OCI-LY1 (cell line): ENCODE measurements around the gene LARP4B.

Experiments used
- H2AFZ ChIP-seq: fragments of 200-600 bp; sonication (generic), shearing (Covaris generic); 2 replicates; pipeline ENCODE4 v1.6.0; 2014; ENCODE audit warnings: antibody characterized with exemption, mild to moderate bottlenecking, low read length
- H3F3A ChIP-seq: fragments of 200-600 bp; sonication (generic), shearing (Covaris generic); 2 replicates; pipeline ENCODE4 v1.6.0; 2014; ENCODE audit warnings: mild to moderate bottlenecking, antibody characterized with exemption, low read length, moderate library complexity; ENCODE audit not compliant: insufficient read depth
- H3K27ac ChIP-seq: fragments of 200-600 bp; sonication (generic); 2 replicates; pipeline ENCODE4 v1.5.1; 2014; ENCODE audit warnings: low read length, mixed run types, mild to moderate bottlenecking, low read depth; ENCODE audit not compliant: poor library complexity, severe bottlenecking
- H3K27me3 ChIP-seq: fragments of 200-600 bp; sonication (generic); 2 replicates; pipeline ENCODE4 v1.6.0; 2014; ENCODE audit warnings: antibody characterized with exemption, mild to moderate bottlenecking, low read length, moderate library complexity; ENCODE audit not compliant: insufficient read depth
- H3K36me3 ChIP-seq: fragments of 200-600 bp; sonication (generic); 2 replicates; pipeline ENCODE4 v1.6.1; 2014; ENCODE audit warnings: mild to moderate bottlenecking, antibody characterized with exemption, low read length, moderate library complexity, mixed read lengths; ENCODE audit not compliant: insufficient read depth
- H3K4me1 ChIP-seq: fragments of 200-600 bp; sonication (generic); 2 replicates; pipeline ENCODE4 v1.5.1; 2014; ENCODE audit warnings: mild to moderate bottlenecking, low read length, moderate library complexity; ENCODE audit not compliant: insufficient read depth, severe bottlenecking
- H3K4me2 ChIP-seq: fragments of 200-600 bp; sonication (generic), shearing (Covaris generic); 2 replicates; pipeline ENCODE4 v1.6.1; 2014; ENCODE audit warnings: low read length
- H3K4me3 ChIP-seq: fragments of 200-600 bp; sonication (generic); 2 replicates; pipeline ENCODE4 v1.5.1; 2014; ENCODE audit warnings: low read length, low read depth, mild to moderate bottlenecking, mixed read lengths; ENCODE audit not compliant: poor library complexity, severe bottlenecking
- H3K79me2 ChIP-seq: fragments of 200-600 bp; shearing (Covaris generic); 2 replicates; pipeline ENCODE4 v1.6.1; 2016; ENCODE audit warnings: mixed run types, low read length, mixed read lengths; ENCODE audit not compliant: insufficient read depth
- H3K9ac ChIP-seq: fragments of 200-600 bp; sonication (generic), shearing (Covaris generic); 2 replicates; pipeline ENCODE4 v1.6.1; 2014; ENCODE audit warnings: mild to moderate bottlenecking, low read length, mixed read lengths
- H3K9me2 ChIP-seq: fragments of 200-600 bp; sonication (generic), shearing (Covaris generic); 2 replicates; pipeline ENCODE4 v1.6.1; 2014; ENCODE audit warnings: low read depth, mild to moderate bottlenecking, low read length, mixed read lengths
- H3K9me3 ChIP-seq: fragments of 200-600 bp; shearing (Covaris generic); 2 replicates; pipeline ENCODE4 v1.6.1; 2014; ENCODE audit warnings: low read length, mixed read lengths
- H4K20me1 ChIP-seq: fragments of 200-600 bp; sonication (generic), shearing (Covaris generic); 2 replicates; pipeline ENCODE4 v1.6.0; 2016; ENCODE audit warnings: mild to moderate bottlenecking, low read length; ENCODE audit not compliant: insufficient read depth
- CTCF ChIP-seq: fragments of 200-600 bp; sonication (generic), shearing (Covaris generic); IDR thresholded peaks from 2 replicates; pipeline ENCODE4 v1.5.1; 2017; ENCODE audit warnings: mild to moderate bottlenecking, antibody characterized with exemption, low read length, moderate library complexity, mixed read lengths
- EZH2 ChIP-seq: fragments of 200-600 bp; sonication (generic), shearing (Covaris generic); IDR thresholded peaks from 2 replicates; pipeline ENCODE4 v1.8.0; 2017; ENCODE audit warnings: borderline replicate concordance, mixed run types, mild to moderate bottlenecking, antibody characterized with exemption, low read length, moderate library complexity, mixed read lengths

The LARP4B gene

DNA sequence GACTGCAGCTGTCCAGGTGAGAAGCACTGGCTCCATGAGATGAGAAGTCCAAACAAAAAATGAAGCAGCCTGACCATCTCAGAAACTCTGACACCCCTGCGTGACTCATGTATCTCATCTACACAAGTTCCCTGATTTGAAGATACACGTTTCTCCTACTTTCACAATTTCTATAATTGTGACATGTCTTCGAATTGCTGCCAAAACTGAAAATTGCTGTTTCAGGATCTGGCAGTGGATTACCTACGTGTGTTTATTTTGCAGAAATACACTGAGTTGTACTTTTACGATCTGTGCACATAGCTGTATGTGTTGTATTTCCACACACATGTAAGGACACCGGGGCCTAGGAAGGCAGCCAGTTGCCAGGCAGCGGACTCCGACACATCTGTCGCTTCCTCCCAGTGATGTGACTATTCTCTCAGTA, 53.2 kb downstream of the LARP4B start:
- Histone ChIP-seq H4K20me1 (no peaks in the 10 kb centered on the region), H2AFZ (no peak overlapping the region), H3K4me1 (no peaks in the 10 kb centered on the region), H3K27ac (no peak overlapping the region), H3K9me3 (no peaks in the 10 kb centered on the region), H3K27me3 (no peaks in the 10 kb centered on the region), H3K9me2 (no peaks in the 10 kb centered on the region), H3K36me3 (peaks cover 77% of the 10 kb centered on the region), H3K79me2 (no peaks in the 10 kb centered on the region; the same call in 1 of the 2 replicates), H3K4me3 (no peak overlapping the region), H3F3A (no peaks in the 10 kb centered on the region; the same call in 1 of the 2 replicates), H3K9ac (no peak overlapping the region), H3K4me2 (no peak overlapping the region)
- TF ChIP-seq CTCF (no peak), EZH2 (no peak)

DNA sequence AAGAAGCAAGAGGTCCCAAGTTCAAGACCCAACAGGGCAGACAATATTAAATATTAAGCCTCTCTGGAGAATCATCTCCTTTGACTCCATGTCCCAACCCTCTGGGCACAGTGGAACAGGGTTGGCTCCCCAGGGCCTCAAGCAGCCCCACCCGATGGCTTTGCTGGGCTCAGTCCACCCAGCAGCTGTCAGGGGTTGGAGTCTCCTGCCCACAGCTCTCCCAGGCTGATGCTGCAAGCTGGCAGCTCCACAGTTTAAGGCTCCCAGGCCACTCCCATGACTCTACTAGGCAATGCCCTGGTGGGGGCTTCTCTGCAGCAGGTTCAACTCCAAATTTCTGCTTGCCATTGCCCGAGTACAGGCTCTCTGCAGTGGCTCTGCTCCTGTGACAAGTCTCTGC, 55.1 kb downstream of the LARP4B start:
- Histone ChIP-seq H3K4me3 (no peak overlapping the region), H4K20me1 (no peaks in the 10 kb centered on the region), H3K9me2 (no peaks in the 10 kb centered on the region), H3K9me3 (no peaks in the 10 kb centered on the region), H3K27me3 (no peaks in the 10 kb centered on the region), H3K79me2 (no peaks in the 10 kb centered on the region; the same call in 1 of the 2 replicates), H3F3A (no peaks in the 10 kb centered on the region; the same call in 1 of the 2 replicates), H3K27ac (no peak overlapping the region), H3K9ac (no peak overlapping the region), H3K36me3 (peaks cover 75% of the 10 kb centered on the region), H3K4me1 (no peaks in the 10 kb centered on the region), H2AFZ (no peak overlapping the region), H3K4me2 (no peak overlapping the region)
- TF ChIP-seq CTCF (no peak), EZH2 (no peak)

DNA sequence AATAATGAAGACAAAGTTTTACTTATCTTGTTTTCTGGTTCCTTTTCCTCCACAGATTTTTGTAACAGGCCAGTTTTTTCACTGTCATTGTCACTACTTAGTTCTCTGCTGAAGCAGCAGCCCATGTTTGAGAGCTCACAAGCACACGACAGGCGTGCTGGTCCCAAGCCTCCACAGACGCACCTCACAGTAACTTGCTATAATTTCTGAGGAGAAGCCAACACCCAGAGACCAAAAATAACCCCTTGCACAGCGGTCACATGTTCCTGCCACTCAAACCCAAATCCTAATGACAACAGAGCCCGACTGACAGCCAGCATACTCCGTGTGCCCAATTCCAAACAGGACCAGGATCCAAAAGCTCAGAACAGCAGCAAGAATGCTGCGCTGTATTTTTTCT, 58.5 kb downstream of the LARP4B start:
- Histone ChIP-seq H3K9ac (no peak overlapping the region), H3K4me2 (no peak overlapping the region), H3K9me3 (no peaks in the 10 kb centered on the region), H3K4me1 (no peaks in the 10 kb centered on the region), H3F3A (no peaks in the 10 kb centered on the region; the same call in 1 of the 2 replicates), H3K27ac (no peak overlapping the region), H3K36me3 (peaks cover 70% of the 10 kb centered on the region), H2AFZ (no peak overlapping the region), H3K27me3 (no peaks in the 10 kb centered on the region), H3K79me2 (no peaks in the 10 kb centered on the region; the same call in 1 of the 2 replicates), H3K4me3 (no peak overlapping the region), H3K9me2 (no peaks in the 10 kb centered on the region), H4K20me1 (no peaks in the 10 kb centered on the region)
- TF ChIP-seq EZH2 (no peak), CTCF (no peak)
